NCI-H2171 treated with DMSO at 0.1 percent for 48 hours (cell line): ENCODE measurements around the gene KCNAB1.
A peak's percentile ranks its signal among the peaks of the same experiment; 100 is the strongest.

Source experiments
- DNase-seq: peaks from one replicate; lab custom pipeline; 2025; lab: John Stamatoyannopoulos, UW

The KCNAB1 gene

GRCh38 chr3:156495816-156496215 lies 375.4 kb downstream of the KCNAB1 start:
- DNase-seq, result no peak

- DNase-seq, result no peak
Observed at GRCh38 chr3:156497326-156497725, 376.9 kb downstream of the KCNAB1 start.

GRCh38 chr3:156498307-156498706 lies 377.9 kb downstream of the KCNAB1 start:
- DNase-seq, result no peak

- DNase-seq, result no peak
Observed at GRCh38 chr3:156507285-156507684, 386.9 kb downstream of the KCNAB1 start.

- peak; percentile 69 for DNase-seq
Observed at GRCh38 chr3:156509189-156510174, 389.1 kb downstream of the KCNAB1 start.

- peak; percentile 21 for DNase-seq
Observed at GRCh38 chr3:156511987-156512677, 391.8 kb downstream of the KCNAB1 start.

- no peak for DNase-seq
Observed at GRCh38 chr3:156513619-156514018, 393.2 kb downstream of the KCNAB1 start.

GRCh38 chr3:156516284-156516683 lies 395.9 kb downstream of the KCNAB1 start:
- no peak for DNase-seq

- no peak for DNase-seq
Observed at GRCh38 chr3:156516961-156517360, 396.6 kb downstream of the KCNAB1 start.

- DNase-seq, result peak; percentile 41
Observed at GRCh38 chr3:156518726-156519125, 398.3 kb downstream of the KCNAB1 start.

- no peak for DNase-seq
Observed at GRCh38 chr3:156519758-156520162, 399.4 kb downstream of the KCNAB1 start.

- DNase-seq, result no peak
Observed at GRCh38 chr3:156522673-156523072, 402.3 kb downstream of the KCNAB1 start.

- no peak for DNase-seq
Observed at GRCh38 chr3:156525808-156526207, 405.4 kb downstream of the KCNAB1 start.

- no peak for DNase-seq
Observed at GRCh38 chr3:156527060-156527459, 406.7 kb downstream of the KCNAB1 start.

- DNase-seq, result no peak
Observed at GRCh38 chr3:156530980-156531379, 410.6 kb downstream of the KCNAB1 start.

GRCh38 chr3:156532730-156533129 lies 412.4 kb downstream of the KCNAB1 start:
- no peak for DNase-seq

GRCh38 chr3:156533205-156533604 lies 412.8 kb downstream of the KCNAB1 start:
- DNase-seq, result no peak

- no peak for DNase-seq
Observed at GRCh38 chr3:156535162-156535627, 414.8 kb downstream of the KCNAB1 start.

- no peak for DNase-seq
Observed at GRCh38 chr3:156535798-156536197, 415.4 kb downstream of the KCNAB1 start.

GRCh38 chr3:156536524-156537316 lies 416.3 kb downstream of the KCNAB1 start:
- no peak for DNase-seq

- DNase-seq, result no peak
Observed at GRCh38 chr3:156539051-156539450, 418.7 kb downstream of the KCNAB1 start.

- no peak for DNase-seq
Observed at GRCh38 chr3:156539802-156540201, 419.4 kb downstream of the KCNAB1 start.
